Measurements from ENCODE around the gene CDC27.
"Not testable (repeated sequence)": the region's sequence is repeated elsewhere in the genome, so short reads cannot be mapped to it uniquely, and the experiment has no call there.

Gene CDC27

DNA sequence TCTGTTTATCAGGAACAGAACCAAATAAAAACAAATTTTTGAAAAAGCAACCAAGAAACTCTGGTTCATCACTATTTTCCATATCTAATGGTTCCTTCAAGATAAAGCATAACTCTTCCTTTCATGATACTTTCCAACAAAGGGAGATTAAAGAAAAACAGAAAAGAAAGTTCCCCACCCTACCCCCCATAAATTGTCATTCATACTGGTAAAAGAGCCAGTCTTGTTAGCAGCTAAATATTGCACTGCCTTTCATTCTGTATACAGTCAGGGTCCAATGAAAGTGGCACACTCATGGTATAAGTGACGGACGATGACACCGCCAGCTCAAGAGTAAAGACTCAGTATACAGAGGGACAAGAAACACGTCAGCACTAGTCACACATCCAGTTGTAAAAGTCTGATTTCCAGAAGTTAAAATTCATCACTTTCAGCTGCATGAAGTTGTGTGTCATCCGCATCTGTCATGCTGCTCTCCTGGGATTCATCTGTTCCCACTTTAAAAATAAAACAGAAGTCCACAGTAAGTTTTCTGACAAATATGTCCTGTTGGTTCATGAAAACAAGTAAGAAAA lies 68.5 kb downstream of the CDC27 start:
- DNase-seq, result no peak

DNA sequence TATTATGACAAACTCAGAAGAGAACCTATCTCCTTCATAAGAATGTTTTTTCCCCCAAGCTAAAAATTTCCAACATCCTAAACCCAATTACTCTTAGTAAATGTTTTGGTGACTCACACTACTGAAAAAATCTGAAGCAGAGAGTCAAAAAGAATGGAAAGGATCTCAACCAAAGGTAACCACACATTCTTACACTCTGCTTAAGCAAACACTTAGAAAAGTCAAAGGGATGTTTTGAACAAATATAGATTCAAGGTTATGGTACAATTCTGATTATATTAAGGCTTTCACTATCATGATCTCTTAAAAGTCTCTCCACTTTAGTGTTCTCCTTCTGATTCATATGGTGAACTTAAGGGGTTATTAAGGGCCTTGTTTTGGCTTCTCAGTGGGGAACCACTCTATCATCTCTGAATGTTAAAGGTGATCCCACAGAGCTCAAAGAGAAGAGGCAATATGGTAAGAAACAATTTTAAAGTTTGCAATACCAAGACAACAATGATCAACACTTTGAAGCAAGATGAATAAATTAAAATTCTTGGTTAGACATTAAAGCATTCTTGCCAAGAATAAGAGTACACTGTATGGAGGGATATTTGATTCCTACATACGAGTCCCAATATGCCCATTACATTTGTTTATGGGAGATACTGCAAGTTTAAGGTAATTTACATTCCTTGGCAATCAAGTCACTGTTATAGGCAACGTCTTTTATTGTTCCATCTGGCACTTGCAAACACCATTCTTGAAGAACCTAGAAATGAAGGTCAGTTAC lies 69.2 kb downstream of the CDC27 start:
- DNase-seq, result no peak

DNA sequence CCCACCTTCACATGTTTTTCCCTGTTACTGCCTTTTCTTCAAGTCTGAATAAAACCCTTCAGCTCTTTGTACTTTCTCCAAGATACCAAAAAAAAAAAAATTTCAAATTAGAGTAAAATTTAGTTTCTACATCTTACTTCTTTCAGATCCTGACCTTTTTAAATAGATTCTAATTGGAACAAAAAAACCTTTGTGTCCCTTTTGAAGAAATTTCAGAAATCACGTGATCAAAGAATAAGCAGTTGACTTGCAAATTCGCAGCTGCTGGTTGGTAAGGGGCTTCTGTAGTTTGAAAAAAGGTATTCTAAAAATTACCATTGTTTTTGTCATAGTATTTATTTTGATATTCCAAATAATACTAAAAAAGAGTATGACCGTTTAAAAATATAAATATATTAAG lies 71.7 kb downstream of the CDC27 start:
- no peak for DNase-seq

DNA sequence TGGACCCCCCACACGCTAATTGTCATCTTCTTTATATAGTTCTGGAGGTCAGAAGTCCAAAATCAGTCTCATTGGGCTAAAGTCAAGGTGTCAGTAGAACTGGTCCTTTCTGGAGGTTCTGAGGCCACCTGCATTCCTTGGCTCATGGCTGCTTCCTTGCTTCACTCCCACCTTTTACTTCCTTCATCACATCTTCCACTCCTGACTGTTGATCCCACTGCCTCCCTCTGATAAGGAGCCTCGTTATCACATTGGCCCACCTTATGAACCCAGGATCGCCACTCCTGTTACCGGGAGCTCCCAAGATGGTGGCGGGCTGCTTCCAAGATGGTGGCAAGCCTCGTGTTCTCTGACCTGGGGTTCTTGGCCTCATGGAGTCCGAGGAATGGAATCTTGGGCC lies 83.0 kb downstream of the CDC27 start:
- no peak for DNase-seq

DNA sequence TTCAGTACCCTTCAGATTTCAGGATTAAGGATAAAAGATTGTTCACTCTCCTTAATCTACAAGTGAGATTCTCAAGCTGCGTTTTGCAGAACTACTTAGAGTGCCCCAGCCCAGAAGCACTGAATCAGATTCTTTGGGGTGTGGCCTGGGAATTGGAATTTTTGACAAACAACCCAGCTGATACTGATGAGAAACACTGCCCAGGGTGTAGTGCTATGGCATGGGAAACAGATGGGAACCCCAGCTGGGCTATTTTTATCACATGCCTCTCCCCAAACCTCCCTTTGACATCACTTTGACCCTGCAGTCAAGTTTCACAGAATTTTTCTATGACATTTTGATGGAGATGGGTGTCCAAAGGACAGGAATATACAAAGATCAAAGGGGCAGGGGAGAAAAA lies 83.8 kb downstream of the CDC27 start:
- DNase-seq, result not testable (repeated sequence)

DNA sequence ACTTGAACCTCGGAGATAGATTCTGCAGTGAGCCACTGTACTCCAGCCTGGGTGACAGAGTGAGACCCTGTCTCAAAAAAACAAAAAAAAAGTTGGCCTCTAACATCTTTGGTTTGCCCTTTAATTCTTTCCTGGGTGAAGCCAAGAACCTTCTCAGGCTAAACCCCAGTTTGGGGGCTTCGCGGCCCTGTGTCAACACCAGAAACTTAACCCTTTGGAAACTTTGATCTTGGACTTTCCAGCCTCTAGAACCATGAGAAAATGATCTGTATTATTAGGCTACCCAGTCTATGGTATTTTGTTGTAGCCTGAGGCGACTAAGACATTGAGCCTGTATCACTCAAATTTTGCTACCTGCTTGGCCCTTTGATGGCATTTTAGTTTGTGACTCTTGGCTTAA lies 86.2 kb downstream of the CDC27 start:
- no peak for DNase-seq

DNA sequence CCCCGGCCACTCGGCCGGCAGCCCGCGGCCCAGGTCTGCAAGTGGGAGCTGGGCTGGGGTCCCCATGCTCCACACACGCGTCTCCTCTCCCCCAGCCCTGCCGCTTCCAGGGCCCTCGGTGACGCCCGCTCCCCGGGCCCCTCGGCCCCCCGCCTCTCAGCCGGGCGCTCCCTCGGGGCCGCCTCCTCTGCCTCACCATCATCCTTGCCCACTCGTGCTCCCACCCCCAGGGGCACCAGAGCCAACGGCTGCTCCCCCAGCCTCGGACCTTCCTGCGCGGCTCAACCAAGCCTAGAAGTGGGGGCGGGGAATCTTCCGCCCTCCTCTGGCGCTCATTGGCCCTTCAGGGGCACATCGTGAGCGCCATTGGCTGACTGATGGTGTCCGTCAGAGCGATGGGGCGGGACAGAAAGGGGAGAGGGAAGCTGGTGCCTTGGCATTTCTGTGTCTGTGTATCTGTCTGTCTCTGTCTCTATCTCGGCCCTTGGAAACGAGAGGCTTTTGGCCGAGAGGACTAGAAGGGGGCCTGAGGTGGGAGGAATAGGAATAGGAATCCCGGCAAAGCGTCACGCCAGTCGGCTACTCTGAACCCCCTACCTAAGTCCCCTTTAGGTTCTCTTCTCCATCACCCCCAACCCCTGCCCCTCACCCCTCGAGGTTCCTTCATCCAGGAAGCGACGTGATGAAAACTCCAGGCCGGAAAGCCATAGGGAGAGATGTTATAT lies 88.9 kb downstream of the CDC27 start:
- peak; percentile 90 for DNase-seq

DNA sequence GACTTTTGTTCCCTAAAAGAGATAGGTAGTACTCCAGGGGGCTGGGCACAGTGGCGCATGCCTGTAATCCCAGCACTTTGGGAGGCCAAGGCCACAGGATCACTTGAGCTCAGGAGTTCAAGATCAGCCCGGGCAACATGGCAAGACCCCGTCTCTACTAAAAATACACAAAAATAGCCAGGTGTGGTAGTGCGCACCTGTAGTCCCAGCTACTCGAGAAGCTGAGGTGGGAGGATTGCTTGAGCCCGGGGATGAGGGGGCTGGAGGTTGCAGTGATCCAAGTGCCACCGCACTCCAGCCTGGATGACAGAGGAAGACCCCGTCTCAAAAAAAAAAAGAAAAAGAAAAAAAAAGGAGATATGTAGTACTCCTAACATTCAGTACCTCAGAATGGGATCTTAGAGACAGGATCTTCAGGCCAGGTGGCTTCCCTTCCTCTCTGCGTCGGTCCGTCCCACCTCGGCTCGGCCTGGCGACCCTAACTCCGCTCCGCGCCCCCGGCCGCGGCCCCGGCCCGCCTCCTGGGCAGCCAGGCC lies 89.6 kb downstream of the CDC27 start:
- no peak for DNase-seq

DNA sequence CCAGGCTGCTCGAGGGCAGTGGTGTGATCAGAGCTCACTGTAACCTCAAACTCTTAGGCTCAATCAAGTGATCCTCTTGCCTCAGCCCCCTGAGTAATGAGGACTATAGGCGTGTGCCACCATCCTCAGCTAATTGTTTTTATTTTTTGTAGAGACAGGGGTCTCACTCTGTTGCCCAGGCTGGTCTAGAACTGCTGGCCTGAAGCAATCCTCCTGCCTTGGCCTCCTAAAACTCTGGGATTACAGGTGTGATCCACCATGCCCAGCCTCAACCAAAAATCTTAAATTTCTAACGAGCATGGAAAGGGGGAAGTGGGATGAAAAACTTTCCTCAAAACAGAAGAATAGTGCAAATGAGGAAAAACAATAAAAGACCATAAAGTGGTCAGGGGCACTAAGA lies 92.8 kb downstream of the CDC27 start:
- no peak for DNase-seq

DNA sequence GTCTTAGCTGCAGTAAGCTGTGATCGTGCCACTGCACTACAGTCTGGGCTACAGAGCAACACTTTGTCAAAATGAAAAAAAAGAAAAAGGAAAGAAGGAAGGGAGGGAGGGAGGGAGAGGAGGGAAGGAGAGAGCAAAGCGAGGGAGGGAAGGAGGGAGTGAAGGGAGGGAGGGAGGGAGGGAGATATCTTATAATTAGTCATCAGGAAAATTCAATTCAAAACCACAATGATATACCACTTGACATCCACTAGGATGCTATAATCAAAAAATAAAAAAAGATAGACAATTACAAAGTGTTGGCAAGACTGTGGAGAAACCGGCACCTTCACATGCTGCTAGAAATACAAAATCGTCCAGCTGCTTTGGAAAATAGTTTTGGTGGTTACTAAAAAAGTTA lies 93.8 kb downstream of the CDC27 start:
- no peak for DNase-seq

DNA sequence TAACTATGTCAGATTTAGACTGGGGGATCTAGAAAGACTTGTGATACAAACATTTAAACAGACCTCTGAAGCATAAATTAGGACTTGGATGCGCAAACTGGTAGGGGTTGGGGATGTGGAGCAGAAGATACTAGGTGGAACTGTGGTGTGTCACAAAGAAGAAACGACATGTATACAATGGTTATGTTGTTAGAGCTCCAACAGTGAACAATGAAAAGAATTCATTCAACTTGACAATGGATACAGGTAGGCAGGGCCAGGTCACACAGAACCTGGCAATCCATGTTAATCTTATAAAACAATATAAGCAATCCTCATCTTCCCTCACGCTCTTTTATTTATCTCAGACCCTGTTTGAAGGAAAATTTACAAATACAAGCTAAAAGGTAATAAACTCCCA lies 102.0 kb downstream of the CDC27 start:
- DNase-seq, result no peak

DNA sequence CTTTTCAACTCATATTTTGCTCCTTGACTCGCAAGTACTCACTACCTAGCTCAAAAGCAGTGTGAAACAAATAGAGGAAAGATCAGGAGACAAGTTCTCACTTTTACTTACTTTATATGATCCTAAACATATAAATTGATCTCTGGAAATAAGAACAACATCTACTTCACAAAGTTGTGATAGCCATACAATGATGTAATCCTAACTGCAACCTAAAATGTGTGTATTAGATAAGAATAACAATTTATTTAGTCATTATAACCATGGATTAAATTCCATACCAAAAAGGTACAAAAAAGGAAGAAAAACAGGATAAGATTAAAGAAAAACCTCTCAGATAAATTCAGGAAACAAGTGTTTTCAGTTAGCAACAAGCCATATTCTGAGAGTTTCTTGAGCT lies 103.4 kb downstream of the CDC27 start:
- no peak for DNase-seq

DNA sequence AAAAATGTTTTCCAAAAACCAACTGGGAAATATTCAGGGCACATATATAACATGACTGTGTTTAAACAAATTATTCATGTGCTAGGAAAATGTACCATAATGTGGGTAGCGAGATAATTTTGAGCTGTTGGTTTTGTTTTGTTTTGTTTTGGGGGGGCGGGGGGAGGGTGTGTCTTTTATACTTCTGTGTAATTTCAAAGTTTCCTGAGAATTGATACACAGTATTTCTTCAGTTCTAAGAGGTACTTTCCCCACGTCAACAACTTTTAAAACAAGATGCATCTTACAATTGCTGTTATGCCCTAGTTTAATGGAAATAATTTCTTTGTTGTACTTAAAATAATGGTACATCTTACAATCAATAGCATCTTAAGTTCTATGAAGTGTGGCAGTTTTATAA lies 110.3 kb downstream of the CDC27 start:
- no peak for DNase-seq

DNA sequence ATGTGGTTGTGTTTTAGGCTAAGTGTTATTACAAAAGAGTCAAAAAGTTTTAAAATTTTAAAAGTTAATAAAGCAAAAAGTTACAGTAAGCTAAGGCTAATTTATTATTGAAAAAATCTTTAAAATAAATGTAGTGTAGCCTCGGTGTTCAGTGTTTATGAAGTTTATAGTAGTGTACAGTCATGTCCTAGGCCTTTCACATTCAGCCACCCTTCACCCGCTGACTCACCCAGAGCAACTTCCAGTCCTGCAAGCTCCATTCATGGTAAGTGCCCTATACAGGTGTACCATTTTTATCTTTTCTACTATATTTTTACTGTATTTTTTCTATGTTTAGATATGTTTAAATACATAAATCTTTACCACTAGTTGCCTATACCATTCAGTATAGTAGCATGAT lies 111.5 kb downstream of the CDC27 start:
- no peak for DNase-seq

DNA sequence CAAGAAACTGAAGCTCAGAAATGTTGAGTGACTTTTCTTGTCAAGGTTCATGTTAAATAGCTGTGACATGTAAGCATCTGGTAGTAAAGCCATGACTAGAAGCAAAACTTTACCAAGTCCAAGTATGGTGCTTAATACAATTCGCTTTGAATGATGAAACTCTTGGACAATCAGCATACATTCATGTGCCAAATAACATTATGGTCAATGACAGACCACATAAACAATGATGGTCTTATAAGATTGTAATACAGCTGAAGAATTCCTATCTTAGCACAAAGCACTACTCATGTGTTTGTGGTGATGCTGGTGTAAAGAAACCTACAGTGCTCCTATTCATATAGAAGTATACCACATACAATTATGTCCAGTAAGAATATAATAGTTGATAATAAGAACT lies 112.9 kb downstream of the CDC27 start:
- no peak for DNase-seq

DNA sequence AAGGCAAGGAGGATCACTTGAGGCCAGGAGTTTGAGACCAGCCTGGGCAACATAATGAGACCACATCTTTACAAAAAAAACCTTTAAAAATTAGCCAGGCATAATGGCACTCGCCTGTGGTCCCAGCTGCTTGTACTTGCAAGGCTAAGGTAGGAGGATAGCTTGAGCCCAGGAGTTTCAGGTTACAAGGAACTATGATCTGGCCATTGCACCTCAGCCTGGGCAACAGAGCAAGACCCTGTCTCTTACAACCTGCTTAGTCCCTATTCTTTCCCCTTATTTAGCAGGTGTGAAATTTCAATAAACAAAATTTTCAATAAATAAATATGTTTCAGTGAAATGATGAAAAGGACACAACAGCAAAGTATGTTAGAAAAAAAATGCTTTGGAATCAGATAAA lies 114.7 kb downstream of the CDC27 start:
- not testable (repeated sequence) for DNase-seq

DNA sequence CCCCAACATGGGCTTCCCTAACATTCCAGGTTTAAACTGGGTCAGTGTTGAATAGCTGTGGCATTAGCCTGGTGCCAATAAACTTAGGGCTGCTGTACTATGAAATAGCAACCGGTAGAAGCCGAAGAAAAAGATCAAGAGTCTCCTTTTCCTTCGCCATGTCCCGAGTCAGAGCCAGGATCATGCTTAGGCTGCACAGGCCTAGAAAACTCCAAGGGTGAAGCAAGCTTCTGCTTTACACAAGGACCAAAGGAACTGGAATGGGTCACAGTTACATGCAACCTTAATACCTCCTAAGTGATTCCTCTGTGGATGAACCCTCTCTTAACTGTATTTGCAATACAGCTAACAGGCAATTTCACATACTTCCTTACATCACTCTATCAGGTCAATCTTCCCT lies 115.5 kb downstream of the CDC27 start:
- DNase-seq, result not testable (repeated sequence)

DNA sequence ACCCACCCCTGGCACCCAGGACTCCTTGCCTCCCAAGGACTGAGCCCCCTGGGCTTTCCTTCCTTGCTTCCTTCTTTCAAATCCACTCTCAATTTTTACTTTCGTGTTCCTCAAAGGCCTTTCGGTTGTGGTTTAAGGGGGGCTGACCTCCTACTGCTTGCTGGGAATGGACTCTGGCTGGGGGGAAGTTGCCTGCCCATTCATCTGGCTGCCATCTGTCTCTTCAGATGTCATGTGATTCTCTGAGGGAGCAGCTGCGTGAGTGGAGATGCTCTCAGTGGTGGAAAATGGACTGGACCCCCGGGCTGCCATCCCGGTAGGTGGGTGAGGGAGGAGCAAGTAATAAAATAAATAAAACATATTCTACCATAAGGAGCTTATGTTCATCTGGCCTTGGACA lies 116.2 kb downstream of the CDC27 start:
- no peak for DNase-seq

DNA sequence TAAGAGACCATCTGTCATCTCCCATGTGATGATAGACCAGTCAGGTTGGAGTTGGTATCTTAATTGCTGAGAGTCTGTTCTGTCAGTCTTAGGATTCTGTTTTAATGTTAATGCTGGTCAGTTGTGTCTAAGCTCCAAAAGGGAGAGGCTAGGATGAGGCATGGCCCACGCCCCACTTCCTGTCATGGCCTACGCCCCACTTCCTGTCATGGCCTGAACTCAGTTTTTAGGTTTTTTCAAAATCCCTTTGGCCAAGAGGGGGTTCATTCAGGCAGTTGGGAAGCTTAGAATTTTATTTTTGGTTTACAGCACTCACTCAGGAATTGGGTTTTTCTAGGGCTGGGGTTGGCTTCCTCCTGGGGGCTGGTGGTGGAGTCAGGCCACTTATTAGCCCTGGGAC lies 117.9 kb downstream of the CDC27 start:
- DNase-seq, result not testable (repeated sequence)

DNA sequence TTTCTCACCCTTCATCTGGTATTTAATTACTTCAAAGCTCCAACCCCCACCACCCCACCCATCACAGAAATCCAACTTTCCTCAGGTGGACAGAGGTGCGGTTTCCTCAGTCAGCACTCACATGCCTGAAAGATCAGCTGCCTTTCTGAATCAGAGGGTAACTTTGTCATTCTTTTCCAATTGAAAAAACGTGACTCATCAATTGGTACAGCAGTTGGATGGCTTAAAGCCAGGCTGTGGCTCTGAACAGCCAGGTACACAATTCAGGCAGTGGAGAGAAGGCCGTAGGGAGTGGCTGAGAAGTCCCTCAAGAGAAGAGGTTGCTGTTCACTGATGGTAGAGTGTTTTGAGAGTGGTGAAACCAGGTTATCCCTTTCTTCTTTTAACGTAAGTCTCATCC lies 118.8 kb downstream of the CDC27 start:
- DNase-seq, result not testable (repeated sequence)

All from NCI-H526 treated with DMSO at 0.1 percent for 48 hours (cell line).